Adipocyte (in vitro differentiated cells): ENCODE results near the gene AADAC.
A peak's percentile ranks its signal among the peaks of the same experiment; 100 is the strongest.
"Not testable (repeated sequence)": the region's sequence is repeated elsewhere in the genome, so short reads cannot be mapped to it uniquely, and the experiment has no call there.

ENCODE experiments used
- DNase-seq: peaks from one replicate; pipeline ENCODE4 v3.0.0-alpha.2; 2015; ENCODE audit warnings: low read depth
- H3K27me3 ChIP-seq: replicated peaks from 2 replicates; pipeline ENCODE4 v1.7.0; 2013; ENCODE audit warnings: mild to moderate bottlenecking, low read length, moderate library complexity; ENCODE audit not compliant: control insufficient read depth, insufficient read depth
- H3K36me3 ChIP-seq: 2 replicates; pipeline ENCODE4 v1.7.0; 2013; ENCODE audit warnings: low read length, mild to moderate bottlenecking, moderate library complexity; ENCODE audit not compliant: control insufficient read depth, insufficient read depth, severe bottlenecking
- H3K4me1 ChIP-seq: 2 replicates; pipeline ENCODE4 v1.7.0; 2013; ENCODE audit warnings: mild to moderate bottlenecking, low read length, moderate library complexity; ENCODE audit not compliant: control insufficient read depth, insufficient read depth
- H3K4me3 ChIP-seq: 2 replicates; pipeline ENCODE4 v1.7.0; 2013; ENCODE audit warnings: mild to moderate bottlenecking, low read length, moderate library complexity
- H3K9ac ChIP-seq: 2 replicates; pipeline ENCODE4 v1.7.0; 2013; ENCODE audit warnings: mild to moderate bottlenecking, low read length, moderate library complexity
- H3K9me3 ChIP-seq: 2 replicates; pipeline ENCODE4 v1.7.0; 2013; ENCODE audit warnings: mild to moderate bottlenecking, low read length, moderate library complexity; ENCODE audit not compliant: control insufficient read depth

Gene AADAC

GRCh38 chr3:151859905-151860304 lies 46.0 kb downstream of the AADAC start:
- peaks cover 33% of the 10 kb centered on the region for H3K4me1 ChIP-seq
- H3K4me3 ChIP-seq, result no peak overlapping the region

GRCh38 chr3:151863611-151864010 lies 49.7 kb downstream of the AADAC start:
- H3K9ac ChIP-seq, result peak overlapping the region; percentile 43
- DNase-seq, result peak; percentile 26
- H3K36me3 ChIP-seq, result no peaks in the 10 kb centered on the region
- H3K4me1 ChIP-seq, result peaks cover 34% of the 10 kb centered on the region
- no peaks in the 10 kb centered on the region for H3K9me3 ChIP-seq
- no peaks in the 10 kb centered on the region for H3K27me3 ChIP-seq
- no peak overlapping the region for H3K4me3 ChIP-seq

More at GRCh38 chr3:151859905-151860304, 46.0 kb downstream of the AADAC start:
- Histone ChIP-seq H3K9me3 (no peaks in the 10 kb centered on the region), H3K36me3 (no peaks in the 10 kb centered on the region), H3K27me3 (no peaks in the 10 kb centered on the region), H3K9ac (no peak overlapping the region)
- DNase-seq, result no peak

GRCh38 chr3:151864423-151865101 lies 50.6 kb downstream of the AADAC start:
- H3K9me3 ChIP-seq, result no peaks in the 10 kb centered on the region
- peaks cover 35% of the 10 kb centered on the region for H3K4me1 ChIP-seq
- H3K4me3 ChIP-seq, result peak overlapping the region; percentile 33
- H3K27me3 ChIP-seq, result no peaks in the 10 kb centered on the region
- H3K36me3 ChIP-seq, result no peaks in the 10 kb centered on the region
- DNase-seq, result peak; percentile 89
- H3K9ac ChIP-seq, result peak overlapping the region; percentile 24

- H3K9me3 ChIP-seq, result no peaks in the 10 kb centered on the region
- peak overlapping the region; percentile 26 for H3K9ac ChIP-seq
- no peak for DNase-seq
- no peaks in the 10 kb centered on the region for H3K36me3 ChIP-seq
- H3K4me3 ChIP-seq, result no peak overlapping the region
- no peaks in the 10 kb centered on the region for H3K27me3 ChIP-seq
- peaks cover 36% of the 10 kb centered on the region for H3K4me1 ChIP-seq
These were observed 52.9 kb downstream of the AADAC start for GRCh38 chr3:151866711-151867410.

- no peak overlapping the region for H3K9ac ChIP-seq
- H3K9me3 ChIP-seq, result no peaks in the 10 kb centered on the region
- peaks cover 36% of the 10 kb centered on the region for H3K4me1 ChIP-seq
- H3K4me3 ChIP-seq, result no peak overlapping the region
- DNase-seq, result no peak
- no peaks in the 10 kb centered on the region for H3K36me3 ChIP-seq
- H3K27me3 ChIP-seq, result no peaks in the 10 kb centered on the region
These were observed 53.8 kb downstream of the AADAC start for GRCh38 chr3:151867666-151868065.

GRCh38 chr3:151869181-151869580 lies 55.3 kb downstream of the AADAC start:
- no peak for DNase-seq
- Histone ChIP-seq H3K9me3 (no peaks in the 10 kb centered on the region), H3K9ac (no peak overlapping the region), H3K4me1 (peaks cover 24% of the 10 kb centered on the region), H3K36me3 (no peaks in the 10 kb centered on the region), H3K4me3 (peak overlapping the region; percentile 11), H3K27me3 (no peaks in the 10 kb centered on the region)

- Histone ChIP-seq H3K27me3 (no peaks in the 10 kb centered on the region), H3K4me1 (peaks cover 13% of the 10 kb centered on the region), H3K9ac (no peak overlapping the region), H3K4me3 (no peak overlapping the region), H3K9me3 (no peaks in the 10 kb centered on the region), H3K36me3 (no peaks in the 10 kb centered on the region)
- DNase-seq, result peak; percentile 21
These were observed 57.9 kb downstream of the AADAC start for GRCh38 chr3:151871639-151872468.

GRCh38 chr3:151873398-151873797 lies 59.5 kb downstream of the AADAC start, which contains the start of gene SUCNR1:
Gene SUCNR1, plus strand, starts transcription at chr3:151873643. Its CDS starts 6,250 bp downstream, at chr3:151879893.
- Histone ChIP-seq H3K36me3 (no peaks in the 10 kb centered on the region), H3K9me3 (no peaks in the 10 kb centered on the region), H3K27me3 (no peaks in the 10 kb centered on the region), H3K4me3 (no peak within 1 kb of the TSS), H3K9ac (no peak within 1 kb of the TSS), H3K4me1 (peaks cover 13% of the 10 kb centered on the region)
- no peak for DNase-seq

- not testable (repeated sequence) for DNase-seq, H3K36me3 ChIP-seq, H3K4me3 ChIP-seq, H3K9ac ChIP-seq, H3K9me3 ChIP-seq, H3K27me3 ChIP-seq
- H3K4me1 ChIP-seq, result peaks cover 15% of the 10 kb centered on the region
These were observed 60.2 kb downstream of the AADAC start for GRCh38 chr3:151874079-151874478.

- Histone ChIP-seq H3K9ac (no peak overlapping the region), H3K4me3 (no peak overlapping the region), H3K27me3 (no peaks in the 10 kb centered on the region), H3K36me3 (no peaks in the 10 kb centered on the region), H3K9me3 (no peaks in the 10 kb centered on the region), H3K4me1 (peaks cover 16% of the 10 kb centered on the region)
- DNase-seq, result no peak
These were observed 61.8 kb downstream of the AADAC start for GRCh38 chr3:151875759-151876158.

GRCh38 chr3:151877269-151877668 lies 63.4 kb downstream of the AADAC start:
- Histone ChIP-seq H3K27me3 (no peaks in the 10 kb centered on the region), H3K9ac (no peak overlapping the region), H3K9me3 (no peaks in the 10 kb centered on the region), H3K4me1 (peaks cover 16% of the 10 kb centered on the region), H3K36me3 (no peaks in the 10 kb centered on the region), H3K4me3 (no peak overlapping the region)
- no peak for DNase-seq
